Stimulated activated CD8-positive, alpha-beta memory T cell treated with anti-CD3 and anti-CD28 coated beads, Interleukin-15, amount 100 ng/mL, for 4 hours (primary cell): ENCODE data around the gene PIGP.
"Not testable (repeated sequence)": the region's sequence is repeated elsewhere in the genome, so short reads cannot be mapped to it uniquely, and the experiment has no call there.

Source experiments
- DNase-seq, 2 donors: peaks; one replicate each; pipeline ENCODE4 v3.0.0-alpha.2; 2020; ENCODE audit warnings: low read depth in 2 of 2

The PIGP gene

GRCh38 chr21:37072988-37073416 is at the start of gene PIGP, which contains the start of gene TTC3:
PIGP (minus strand) TSS chr21:37073071; CDS start chr21:37072515, 556 bp downstream.
TTC3 (plus strand) TSS chr21:37073254; CDS start chr21:37087258, 14,004 bp downstream.
- DNase-seq, result peak; percentile 90 to 96

- DNase-seq, result no peak
Measured at GRCh38 chr21:37119421-37120218, 46.7 kb upstream of the PIGP start.

GRCh38 chr21:37118187-37118826 is 45.4 kb upstream of the PIGP start:
- no peak for DNase-seq

DNA sequence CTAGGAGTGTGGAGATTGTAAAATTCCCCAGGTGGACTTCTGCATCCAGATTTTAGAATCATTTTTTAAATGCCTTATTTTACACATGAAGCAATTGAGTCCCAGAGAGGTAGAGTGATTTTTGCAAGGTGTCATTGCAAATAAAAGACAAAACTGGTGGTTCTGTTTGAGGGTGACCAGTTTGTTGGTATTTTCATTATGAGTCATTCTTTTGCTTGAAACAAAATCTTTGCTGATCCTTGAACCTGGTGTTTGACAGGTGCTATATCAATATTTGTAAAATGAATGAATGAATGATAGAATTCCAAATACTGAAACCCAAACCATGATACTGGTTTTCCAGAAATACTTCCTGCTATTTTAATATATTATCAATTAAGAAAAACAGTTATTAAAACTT is 44.3 kb upstream of the PIGP start:
- DNase-seq, result no peak

- DNase-seq, result not testable (repeated sequence)
Measured at GRCh38 chr21:37116459-37116858, 43.6 kb upstream of the PIGP start.

- not testable (repeated sequence) for DNase-seq
Measured at GRCh38 chr21:37114301-37114700, 41.4 kb upstream of the PIGP start.

DNA sequence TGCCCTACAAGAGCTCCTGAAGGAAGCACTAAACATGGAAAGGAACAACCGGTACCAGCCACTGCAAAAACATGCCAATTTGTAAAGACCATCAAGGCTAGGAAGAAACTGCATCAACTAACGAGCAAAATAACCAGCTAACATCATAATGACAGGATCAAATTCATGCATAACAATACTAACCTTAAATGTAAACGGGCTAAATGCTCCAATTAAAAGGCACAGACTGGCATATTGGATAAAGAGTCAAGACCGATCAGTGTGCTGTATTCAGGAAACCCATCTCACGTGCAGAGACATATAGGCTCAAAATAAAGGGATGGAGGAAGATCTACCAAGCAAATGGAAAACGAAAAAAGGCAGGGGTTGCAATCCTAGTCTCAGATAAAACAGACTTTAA is 38.2 kb upstream of the PIGP start:
- not testable (repeated sequence) for DNase-seq

GRCh38 chr21:37106998-37107397 is 34.1 kb upstream of the PIGP start:
- DNase-seq, result no peak

DNA sequence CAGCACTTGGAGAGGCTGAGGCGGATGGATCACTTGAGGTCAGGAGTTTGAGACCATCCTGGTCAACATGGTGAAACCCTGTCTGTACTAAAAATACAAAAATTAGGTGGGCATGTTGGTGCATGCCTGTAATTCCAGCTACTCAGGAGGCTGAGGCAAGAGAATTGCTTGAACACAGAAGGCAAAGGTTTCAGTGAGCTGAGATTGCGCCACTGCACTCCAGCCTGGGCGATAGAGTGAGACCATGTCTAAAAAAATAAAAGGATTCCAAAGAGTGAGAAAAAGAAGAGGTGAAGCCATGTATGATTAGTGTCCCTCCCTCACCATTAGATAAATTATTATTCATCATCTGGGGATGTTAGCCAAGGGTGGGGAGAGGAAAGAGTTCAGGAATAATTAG is 29.9 kb upstream of the PIGP start:
- DNase-seq, result not testable (repeated sequence)

DNA sequence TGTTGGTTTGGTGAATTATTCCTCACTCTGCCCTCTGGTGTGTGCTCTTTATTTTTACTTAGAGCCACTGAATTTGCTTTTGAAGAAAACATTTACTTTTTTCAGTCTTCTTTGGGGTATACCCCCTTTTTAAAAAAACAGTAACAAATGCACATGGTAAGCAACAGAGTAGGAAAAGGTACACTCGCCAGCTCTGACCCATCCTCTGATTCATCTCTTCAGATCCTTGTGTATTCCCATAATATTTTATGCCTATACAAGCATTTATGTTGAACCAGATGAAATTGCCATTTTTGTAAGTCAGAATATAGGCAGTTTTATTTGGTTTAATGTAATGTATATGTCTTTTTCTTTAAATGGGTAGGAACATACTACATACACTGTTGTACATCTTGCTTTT is 28.5 kb upstream of the PIGP start:
- no peak for DNase-seq

- no peak for DNase-seq
Measured at GRCh38 chr21:37100316-37100715, 27.4 kb upstream of the PIGP start.

DNA sequence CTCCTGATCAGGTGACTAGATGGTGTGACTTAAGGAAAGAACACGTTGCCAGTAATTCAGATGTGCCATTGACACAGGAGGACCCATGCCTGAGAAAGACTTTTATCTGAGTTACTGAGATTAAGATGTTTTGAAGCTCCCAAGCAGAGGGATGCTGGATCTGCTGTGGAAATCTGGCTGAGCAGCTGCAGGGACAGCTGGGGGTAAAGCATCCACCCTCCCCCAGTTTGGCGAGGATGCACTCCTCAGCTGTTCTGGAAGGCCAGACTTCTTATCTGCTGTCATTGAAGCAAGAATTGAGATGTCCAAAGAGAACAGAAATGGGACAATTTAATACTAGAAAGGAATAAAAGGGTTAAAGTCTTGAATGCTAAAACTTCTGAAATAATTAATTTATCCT is 25.9 kb upstream of the PIGP start:
- DNase-seq, result no peak

DNA sequence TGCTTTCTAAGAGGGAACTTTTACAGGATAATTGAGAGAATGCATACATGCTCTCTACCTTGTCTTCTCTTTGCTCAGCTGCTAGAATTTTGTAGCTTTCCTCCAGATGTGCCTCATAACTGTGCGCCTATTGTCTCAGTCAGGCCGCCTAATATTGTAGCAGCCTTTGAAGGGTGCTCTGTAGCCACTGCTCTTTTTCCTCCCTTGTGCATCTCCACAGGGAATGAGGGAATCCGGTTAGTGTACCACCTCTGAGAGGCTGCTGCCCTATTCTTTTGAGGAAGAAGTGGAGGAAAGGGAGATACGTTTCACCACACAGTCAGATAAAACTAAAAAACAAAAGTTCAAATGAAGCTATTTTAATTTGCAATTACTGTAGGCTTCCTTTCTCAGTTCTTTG is 22.9 kb upstream of the PIGP start:
- no peak for DNase-seq

GRCh38 chr21:37093977-37094376 is 21.1 kb upstream of the PIGP start:
- no peak for DNase-seq

DNA sequence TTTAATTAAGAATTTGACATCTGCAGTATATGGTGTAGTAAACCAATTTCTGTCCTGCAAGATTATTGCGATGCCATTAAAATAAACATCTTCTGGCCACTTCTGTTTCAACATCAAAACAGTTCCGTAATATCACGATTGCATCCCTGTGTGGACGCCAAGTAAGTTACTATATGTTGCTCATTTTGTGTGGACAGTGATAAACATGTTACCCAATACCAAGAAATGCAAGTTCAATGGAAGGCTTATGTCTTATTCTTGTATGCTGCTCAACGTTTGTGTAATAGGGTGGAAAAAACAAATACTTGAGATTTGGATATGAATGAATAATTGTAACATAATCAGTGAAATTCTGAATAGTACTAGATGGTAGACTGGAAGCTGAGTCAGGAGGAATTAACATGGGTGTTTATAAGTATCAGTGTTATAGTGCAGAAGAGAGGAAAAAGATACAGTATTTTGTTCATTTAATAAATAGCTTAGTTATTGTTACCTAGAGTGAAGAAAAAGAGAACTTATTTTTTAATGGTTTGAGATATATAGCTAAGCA is 15.4 kb upstream of the PIGP start:
- no peak for DNase-seq

GRCh38 chr21:37087188-37087587 is 14.3 kb upstream of the PIGP start:
- no peak for DNase-seq

DNA sequence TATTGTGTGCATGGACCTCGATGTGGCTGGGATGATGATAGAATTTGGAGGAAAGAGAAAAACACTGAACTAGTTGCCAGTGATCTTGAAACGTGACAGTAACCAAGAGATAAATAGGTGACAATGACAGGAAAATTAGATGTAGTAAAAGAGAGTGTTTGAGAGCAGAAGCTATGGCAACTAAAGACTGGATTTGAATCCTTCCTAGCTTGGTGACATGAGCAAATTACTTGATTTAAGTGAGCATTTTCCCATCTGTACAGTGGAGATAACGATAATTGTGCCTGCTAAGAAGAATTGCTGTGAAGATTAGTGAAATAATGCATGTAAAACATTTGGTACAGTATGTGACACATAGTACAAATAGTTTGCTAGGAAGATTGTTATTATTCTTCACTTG is 12.9 kb upstream of the PIGP start:
- no peak for DNase-seq

- DNase-seq, result no peak
Measured at GRCh38 chr21:37082856-37083528, 10.1 kb upstream of the PIGP start.

DNA sequence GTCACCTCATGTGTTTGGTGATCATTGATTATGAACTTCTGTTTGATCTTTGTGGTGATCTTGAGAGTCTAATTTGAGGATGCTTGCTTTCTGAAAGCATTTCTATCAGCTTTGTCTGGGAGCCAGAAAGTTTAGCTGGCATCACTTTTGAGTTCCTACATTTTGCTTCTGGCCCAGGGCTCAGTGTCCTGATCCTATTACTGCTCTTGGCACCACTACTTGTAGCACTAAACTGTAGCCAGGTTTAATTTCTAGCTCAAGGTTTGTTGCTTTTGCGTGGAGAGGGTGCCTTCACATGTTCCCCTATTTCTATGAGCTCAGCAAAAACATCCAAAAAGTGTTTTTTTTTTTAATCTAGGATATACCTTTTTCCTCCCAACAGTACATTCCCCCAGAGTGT is 9.5 kb upstream of the PIGP start:
- no peak for DNase-seq

- DNase-seq, result no peak
Measured at GRCh38 chr21:37079211-37079824, 6.4 kb upstream of the PIGP start.

GRCh38 chr21:37077403-37077802 is 4.5 kb upstream of the PIGP start:
- no peak for DNase-seq
